Measurements from ENCODE around the gene TMEM39B.
"Not testable (repeated sequence)": the region's sequence is repeated elsewhere in the genome, so short reads cannot be mapped to it uniquely, and the experiment has no call there.

TMEM39B gene

DNA sequence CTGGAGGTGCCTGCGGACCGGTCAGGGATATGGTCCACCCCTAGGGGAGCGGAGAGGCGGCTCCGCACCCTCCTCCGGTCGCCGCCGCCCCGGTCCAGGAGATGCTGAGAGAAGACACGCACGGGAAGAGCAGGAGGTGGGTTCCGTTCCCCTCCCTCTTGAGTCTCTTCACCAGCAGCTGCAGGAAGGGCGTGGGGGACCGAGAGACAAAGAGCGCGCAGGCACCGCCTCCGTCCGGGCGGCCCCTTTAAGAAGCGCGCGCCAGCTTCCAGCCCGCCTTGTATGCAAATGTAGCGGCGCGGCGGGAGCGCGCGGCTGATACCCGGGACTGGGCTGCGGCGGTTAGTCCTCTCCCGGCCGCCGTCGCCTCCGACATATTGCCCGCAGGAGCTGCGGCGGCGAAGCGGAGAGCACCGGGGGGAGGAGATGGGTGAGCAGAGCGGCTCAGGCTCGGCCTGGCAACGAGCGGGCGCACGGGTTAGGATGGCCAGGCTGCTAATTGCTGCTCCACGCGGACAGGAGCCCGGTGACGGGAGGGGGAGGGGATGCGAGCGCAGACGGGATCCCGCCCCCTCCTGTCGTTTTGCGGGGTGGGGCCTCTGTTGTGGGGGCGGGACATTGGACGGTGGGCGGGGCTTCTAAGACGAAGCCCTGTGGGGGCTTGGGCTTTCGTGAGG, at the start of gene TMEM39B:
Gene TMEM39B, plus strand, starts transcription at position 318 of the 677 bp plus-strand sequence. Its CDS starts 109 bp downstream, at position 427.
- in situ Hi-C loops (cut with MboI; ENCODE audit: low sequenced_read_pairs) = no loop called here

DNA sequence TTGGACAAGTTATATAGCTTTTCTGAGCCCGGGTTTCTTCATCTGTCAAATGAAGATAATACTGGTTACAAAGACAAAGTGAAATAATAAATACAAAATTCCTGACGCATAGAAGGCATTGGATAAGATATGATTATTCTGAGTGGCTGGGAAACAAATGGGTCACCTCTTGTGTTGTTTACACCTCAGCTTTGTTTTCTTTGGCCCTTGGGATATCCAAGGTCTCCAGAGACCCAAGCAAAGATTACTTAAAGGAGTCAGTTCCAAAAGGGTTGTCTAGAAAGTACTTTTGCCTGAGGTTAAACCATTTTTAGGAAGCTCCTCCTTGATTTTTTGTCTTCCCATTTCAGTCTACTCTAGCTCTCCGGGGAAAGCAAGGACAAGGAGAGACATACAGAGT, 49.4 kb upstream of the TMEM39B start:
- in situ Hi-C loops (cut with MboI; ENCODE audit: low sequenced_read_pairs) = no loop called here

- in situ Hi-C loops (cut with MboI; ENCODE audit: low sequenced_read_pairs) = no loop called here
These were observed 47.2 kb upstream of the TMEM39B start for GRCh38 chr1:32025515-32025914.

GRCh38 chr1:32028746-32029145, 44.0 kb upstream of the TMEM39B start:
- in situ Hi-C loops (cut with MboI; ENCODE audit: low sequenced_read_pairs) = no loop called here

- in situ Hi-C loops (cut with MboI; ENCODE audit: low sequenced_read_pairs) = no loop called here
These were observed 41.0 kb upstream of the TMEM39B start for GRCh38 chr1:32031578-32032274.

DNA sequence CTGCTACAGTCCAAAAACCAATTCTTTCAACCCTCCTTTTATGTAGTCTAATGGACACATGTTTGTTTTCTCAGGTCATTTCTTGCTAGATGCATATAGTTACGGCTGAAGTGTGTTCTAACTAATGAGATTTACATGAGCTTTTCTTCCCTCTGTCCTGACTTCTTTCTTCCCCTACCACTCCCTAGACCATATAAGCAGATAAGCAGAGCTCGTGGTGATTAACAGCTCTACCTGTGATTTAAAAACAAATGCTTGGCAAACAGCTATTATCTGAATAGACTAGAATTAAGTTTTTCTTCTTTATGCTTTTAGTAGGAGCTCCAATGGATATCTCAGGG, 40.5 kb upstream of the TMEM39B start:
- in situ Hi-C loops (cut with MboI; ENCODE audit: low sequenced_read_pairs) = no loop called here

DNA sequence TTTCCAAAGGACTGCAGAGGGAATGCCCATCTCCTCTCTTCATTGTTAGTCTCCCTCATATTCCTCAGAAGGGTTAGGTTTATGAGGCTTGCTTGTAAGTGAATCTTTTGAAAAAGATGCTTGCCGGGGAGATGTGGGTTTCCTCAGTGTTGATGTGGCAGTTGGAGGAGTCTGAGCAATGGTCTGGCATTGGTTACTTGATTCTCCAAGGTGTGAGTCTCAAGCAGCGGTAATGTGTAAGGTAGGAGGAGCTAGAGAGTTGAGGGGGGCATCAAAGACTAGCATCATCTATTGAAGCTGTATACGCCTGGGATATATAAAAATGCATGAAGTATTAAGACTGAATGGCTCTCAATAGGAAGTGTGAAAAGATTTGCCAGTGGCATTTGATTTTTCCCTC, 37.6 kb upstream of the TMEM39B start:
- in situ Hi-C loops (cut with MboI; ENCODE audit: low sequenced_read_pairs) = no loop called here

DNA sequence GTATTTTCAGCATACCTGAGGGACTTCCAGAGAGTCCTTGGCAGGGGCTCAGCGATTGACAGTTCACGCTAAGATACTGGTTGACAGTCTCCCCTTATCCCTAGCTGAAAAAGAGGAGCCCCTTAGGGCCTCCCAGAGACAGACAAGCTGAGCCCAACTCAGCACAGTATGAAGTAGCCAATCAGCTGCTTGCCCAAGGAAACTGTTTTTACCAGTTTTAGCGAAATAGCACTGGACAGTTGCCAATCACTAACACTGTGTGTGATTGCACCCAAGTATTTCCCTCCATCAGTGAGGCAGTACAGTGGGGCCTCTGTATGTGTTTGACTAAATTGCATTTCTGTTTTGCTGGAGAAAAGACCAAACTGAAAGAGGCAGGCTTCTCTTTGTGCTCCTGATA, 32.0 kb upstream of the TMEM39B start:
- in situ Hi-C loops (cut with MboI; ENCODE audit: low sequenced_read_pairs) = loop anchor here (10.0 kb wide), 1 partner anchor 64 kb away; the partner anchor contains the start of gene KPNA6

GRCh38 chr1:32042330-32042729, 30.4 kb upstream of the TMEM39B start:
- in situ Hi-C loops (cut with MboI; ENCODE audit: low sequenced_read_pairs) = loop anchor here (10.0 kb wide), 1 partner anchor 62 kb away; the partner anchor contains the start of gene KPNA6

GRCh38 chr1:32044234-32044633, 28.5 kb upstream of the TMEM39B start:
- in situ Hi-C loops (cut with MboI; ENCODE audit: low sequenced_read_pairs) = loop anchor here (10.0 kb wide), 1 partner anchor 61 kb away; the partner anchor contains the start of gene KPNA6

DNA sequence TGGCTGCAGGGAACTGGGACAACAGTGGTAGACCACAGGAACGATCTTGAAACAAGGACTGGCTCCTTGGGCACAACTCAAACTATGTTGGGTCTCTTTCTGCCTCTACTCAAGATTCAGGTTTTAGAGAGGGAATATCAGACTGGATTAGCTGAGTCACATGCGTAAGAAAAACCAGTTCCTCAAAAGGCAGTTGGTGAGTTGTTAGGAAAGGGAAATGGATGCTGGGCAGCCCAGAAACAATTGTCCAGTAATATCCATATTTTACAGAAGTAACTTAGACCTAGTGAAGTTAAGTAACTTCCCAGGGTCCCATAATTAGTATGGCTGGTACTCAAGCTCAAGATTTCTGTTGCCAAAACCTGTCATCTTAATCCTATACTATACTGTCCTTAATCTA, 27.0 kb upstream of the TMEM39B start:
- in situ Hi-C loops (cut with MboI; ENCODE audit: low sequenced_read_pairs) = loop anchor here (10.0 kb wide), 1 partner anchor 59 kb away; the partner anchor contains the start of gene KPNA6

DNA sequence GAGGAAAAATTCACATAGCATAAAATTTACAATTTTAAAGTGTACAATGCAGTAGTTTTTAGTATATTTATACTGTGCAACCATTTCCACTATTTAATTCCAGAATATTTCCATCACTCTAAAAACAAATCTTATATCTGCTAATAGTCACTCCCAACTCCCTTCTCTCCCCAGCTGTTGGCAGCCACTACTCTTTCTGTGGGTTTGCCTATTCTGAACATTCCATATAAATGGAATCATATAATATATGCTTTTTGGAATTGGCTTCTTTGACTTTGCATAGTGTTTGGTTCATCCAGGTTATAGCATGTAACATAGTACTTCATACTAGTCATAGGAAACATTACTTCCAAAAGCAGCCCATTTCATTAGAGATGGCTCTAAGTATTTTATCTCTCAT, 25.0 kb upstream of the TMEM39B start:
- in situ Hi-C loops (cut with MboI; ENCODE audit: low sequenced_read_pairs) = loop anchor here (10.0 kb wide), 1 partner anchor 57 kb away; the partner anchor contains the start of gene KPNA6

DNA sequence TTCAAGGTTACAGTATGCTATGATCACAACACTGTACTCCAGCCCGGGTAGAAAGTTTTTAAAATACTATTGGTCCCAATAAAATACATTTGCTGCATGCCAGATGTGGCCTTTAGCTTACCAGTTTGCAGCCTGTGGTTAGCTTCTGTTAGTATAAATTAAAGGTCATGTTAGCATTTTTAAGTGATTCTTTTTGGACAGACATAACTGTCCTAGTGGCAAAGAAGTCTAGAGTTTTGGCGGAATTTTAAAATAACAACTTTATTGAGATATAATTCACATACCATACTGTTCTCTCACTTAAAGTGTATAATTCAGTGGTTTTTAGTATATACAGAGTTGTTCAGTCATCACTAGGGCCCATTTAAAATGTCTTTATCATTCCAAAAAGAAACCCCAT, 24.3 kb upstream of the TMEM39B start:
- in situ Hi-C loops (cut with MboI; ENCODE audit: low sequenced_read_pairs) = loop anchor here (10.0 kb wide), 1 partner anchor 56 kb away; the partner anchor contains the start of gene KPNA6

DNA sequence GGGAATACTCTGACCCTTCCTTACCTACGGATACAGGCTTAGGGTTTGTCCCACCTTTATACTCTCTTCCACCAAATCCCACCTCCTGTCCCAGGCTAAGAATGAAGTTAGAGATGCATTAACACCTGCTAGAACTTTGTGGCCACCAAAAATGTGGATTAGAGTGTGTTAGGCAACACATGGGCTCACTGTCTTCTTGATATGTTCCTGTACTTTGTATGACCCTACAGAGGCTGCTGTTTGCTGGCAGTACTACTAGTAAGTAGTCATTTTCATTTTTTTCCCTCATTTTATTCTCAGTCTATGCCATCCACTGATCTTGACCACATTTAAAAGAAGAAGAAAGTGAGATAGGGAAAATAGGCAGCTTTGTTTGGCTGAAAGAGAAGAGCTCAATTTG, 21.0 kb upstream of the TMEM39B start:
- in situ Hi-C loops (cut with MboI; ENCODE audit: low sequenced_read_pairs) = no loop called here

GRCh38 chr1:32052887-32053286, 19.9 kb upstream of the TMEM39B start:
- in situ Hi-C loops (cut with MboI; ENCODE audit: low sequenced_read_pairs) = no loop called here

- in situ Hi-C loops (cut with MboI; ENCODE audit: low sequenced_read_pairs) = no loop called here
These were observed 17.3 kb upstream of the TMEM39B start for GRCh38 chr1:32055416-32055815.

DNA sequence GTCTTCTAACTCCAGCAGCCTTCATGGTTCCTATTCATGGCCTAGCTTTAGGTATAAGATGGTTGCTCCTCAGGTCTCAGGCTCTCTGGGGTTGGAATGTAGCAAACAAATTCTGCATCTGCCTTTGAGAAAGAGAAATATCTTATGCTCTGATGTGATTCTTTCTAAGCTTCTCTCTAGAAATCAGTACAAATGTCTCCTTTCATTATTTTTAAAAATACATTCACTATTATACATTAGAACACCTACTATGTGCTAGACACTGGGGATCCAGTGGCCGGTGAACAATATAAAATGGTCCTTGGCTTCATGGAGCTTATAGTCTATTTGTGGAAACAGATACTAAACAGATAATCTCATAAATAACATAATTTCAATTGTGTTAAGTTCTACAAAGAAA, 16.1 kb upstream of the TMEM39B start:
- in situ Hi-C loops (cut with MboI; ENCODE audit: low sequenced_read_pairs) = no loop called here

- in situ Hi-C loops (cut with MboI; ENCODE audit: low sequenced_read_pairs) = no loop called here
These were observed 11.8 kb upstream of the TMEM39B start for GRCh38 chr1:32060914-32061313.

GRCh38 chr1:32062867-32063230, 9.9 kb upstream of the TMEM39B start:
- in situ Hi-C loops (cut with MboI; ENCODE audit: low sequenced_read_pairs) = no loop called here

DNA sequence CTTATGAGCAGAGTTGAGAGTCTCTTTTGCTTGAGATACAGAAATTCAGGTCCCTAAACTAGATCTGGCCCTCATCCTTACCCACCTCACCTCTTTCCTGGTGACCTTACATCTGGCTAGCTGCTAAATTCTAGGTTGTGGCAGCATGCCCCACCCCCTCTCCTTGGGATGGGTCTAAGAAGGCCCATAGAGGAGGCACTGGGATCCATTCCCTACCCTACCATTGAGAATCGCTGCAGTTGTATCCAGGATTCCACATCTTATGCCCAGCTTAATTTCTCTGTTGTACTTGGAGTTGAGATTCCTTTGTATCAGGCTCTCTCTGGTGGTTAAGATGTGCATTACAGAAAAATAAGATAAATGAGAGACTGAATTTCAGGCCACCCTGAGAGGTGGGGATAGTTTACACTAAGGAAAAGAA, 9.5 kb upstream of the TMEM39B start:
- in situ Hi-C loops (cut with MboI; ENCODE audit: low sequenced_read_pairs) = no loop called here

GRCh38 chr1:32065613-32066488, 6.9 kb upstream of the TMEM39B start:
- in situ Hi-C loops (cut with MboI; ENCODE audit: low sequenced_read_pairs) = not testable (repeated sequence)
